ENCODE measurements around the gene CD151. TPM values are rescaled to one million over a fixed set of nuclear protein-coding genes. Genes with fewer than 3 reads are reported as not detected.

Gene CD151
- total RNA-seq, 4 donors from 2014 or later, result 328 to 675 (median 614) TPM

GRCh38 chr11:818396-819128 is 14.2 kb upstream of the CD151 start, which contains the start of gene PNPLA2:
Gene PNPLA2 (plus strand): TSS chr11:818914. CDS start chr11:819719, 805 bp downstream.
- no peak for DNase-seq (ENCODE audit: low spot score)

GRCh38 chr11:819129-819931 is 13.4 kb upstream of the CD151 start:
- peak; percentile 74 for DNase-seq (ENCODE audit: low spot score)
- peak; percentile 70 for ATAC-seq (ENCODE audit: low FRiP score)
- TF ChIP-seq CTCF (IDR thresholded peaks at IDR 0.05), result no peak

More at GRCh38 chr11:818396-819128, 14.2 kb upstream of the CD151 start, which contains the start of gene PNPLA2:
- no peak for TF ChIP-seq CTCF (IDR thresholded peaks at IDR 0.05)
- peak; percentile 33 for ATAC-seq (ENCODE audit: low FRiP score)

- ATAC-seq (ENCODE audit: low FRiP score) (peak; percentile 56), DNase-seq (ENCODE audit: low spot score) (peak; percentile 77)
- no peak for TF ChIP-seq CTCF (IDR thresholded peaks at IDR 0.05)
Observed at GRCh38 chr11:819943-820649, 12.7 kb upstream of the CD151 start.

- TF ChIP-seq CTCF (IDR thresholded peaks at IDR 0.05), result no peak
- DNase-seq (ENCODE audit: low spot score) (no peak), ATAC-seq (ENCODE audit: low FRiP score) (peak; percentile 41)
Observed at GRCh38 chr11:820655-821511, 11.9 kb upstream of the CD151 start.

DNA sequence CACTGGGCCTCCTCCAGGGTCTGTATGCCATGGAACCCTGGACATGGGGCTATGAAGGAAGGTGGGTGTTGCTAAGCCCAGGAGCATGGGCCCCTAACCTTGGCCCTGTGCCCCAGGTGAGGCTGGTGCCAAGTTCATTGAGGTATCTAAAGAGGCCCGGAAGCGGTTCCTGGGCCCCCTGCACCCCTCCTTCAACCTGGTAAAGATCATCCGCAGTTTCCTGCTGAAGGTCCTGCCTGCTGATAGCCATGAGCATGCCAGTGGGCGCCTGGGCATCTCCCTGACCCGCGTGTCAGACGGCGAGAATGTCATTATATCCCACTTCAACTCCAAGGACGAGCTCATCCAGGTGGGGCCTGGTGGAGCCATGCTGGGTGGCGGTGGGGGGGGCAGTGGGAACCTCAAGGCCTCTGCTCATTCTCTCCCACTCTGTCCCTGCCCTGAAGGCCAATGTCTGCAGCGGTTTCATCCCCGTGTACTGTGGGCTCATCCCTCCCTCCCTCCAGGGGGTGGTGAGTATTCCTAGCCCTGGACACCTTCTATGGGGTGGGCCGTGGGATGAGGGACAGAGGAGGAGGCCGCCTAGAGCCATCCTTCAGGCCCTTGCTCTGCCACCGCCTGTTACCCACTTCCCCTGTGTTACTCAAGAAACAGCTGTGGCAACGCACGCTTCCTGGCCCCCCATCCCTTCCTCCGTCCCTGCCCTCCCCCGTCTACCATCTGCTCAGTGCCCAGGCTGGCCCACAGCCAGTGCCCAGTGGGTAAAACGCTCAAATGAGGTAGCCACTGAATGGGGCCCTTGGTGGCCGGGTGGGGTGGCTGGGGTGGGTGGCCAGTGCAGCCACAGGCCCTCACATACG is 11.0 kb upstream of the CD151 start:
- no peak for DNase-seq (ENCODE audit: low spot score)
- no peak for TF ChIP-seq CTCF (IDR thresholded peaks at IDR 0.05)

More for the DNA sequence above, 11.0 kb upstream of the CD151 start:
- no peak for ATAC-seq (ENCODE audit: low FRiP score)
